Measurements from ENCODE around the gene MSH6. TPM values are rescaled to one million over a fixed set of nuclear protein-coding genes. Genes with fewer than 3 reads are reported as not detected.

Gene MSH6
- total and polyA plus RNA-seq, 11 donors, result 5.3 to 40.7 (median 22.5) TPM

- DNase-seq, result no peak
- WGBS, 4 donors, result 89 to 92% (median 91%) methylated on average over 3 of the region's 3 CpGs
Observed at GRCh38 chr2:47735912-47736311, 47.0 kb upstream of the MSH6 start.

GRCh38 chr2:47737191-47737975 is 45.6 kb upstream of the MSH6 start:
- H3K27ac ChIP-seq, result no peak overlapping the region
- TF ChIP-seq CTCF (IDR thresholded peaks at IDR 0.05) (no peak), POLR2A (IDR thresholded peaks at IDR 0.05) (no peak)
- WGBS, 4 donors, result 84 to 87% (median 87%) methylated on average over 3 of the region's 3 CpGs
- ATAC-seq (no peak), DNase-seq (no peak)
- intact Hi-C loops (cut with DNase I), result no loop called here
- no peaks in the 10 kb centered on the region for H3K9me3 ChIP-seq
- peaks cover 0 to 5% (median 0%) of the 10 kb centered on the region in 9 donors for H3K27me3 ChIP-seq
- no peaks in the 10 kb centered on the region for H3K36me3 ChIP-seq
- no peaks in the 10 kb centered on the region for H3K4me1 ChIP-seq
- H3K4me3 ChIP-seq, result no peak overlapping the region

More at GRCh38 chr2:47735912-47736311, 47.0 kb upstream of the MSH6 start:
- no peak overlapping the region for H3K4me3 ChIP-seq
- ATAC-seq, result no peak
- TF ChIP-seq POLR2A (IDR thresholded peaks at IDR 0.05) (no peak), CTCF (IDR thresholded peaks at IDR 0.05) (no peak)
- peaks cover 0 to 5% (median 0%) of the 10 kb centered on the region in 9 donors for H3K27me3 ChIP-seq
- intact Hi-C loops (cut with DNase I), result no loop called here
- H3K4me1 ChIP-seq, result no peaks in the 10 kb centered on the region
- no peak overlapping the region for H3K27ac ChIP-seq
- H3K36me3 ChIP-seq, result no peaks in the 10 kb centered on the region
- no peaks in the 10 kb centered on the region for H3K9me3 ChIP-seq

GRCh38 chr2:47738331-47738730 is 44.6 kb upstream of the MSH6 start:
- Histone ChIP-seq H3K36me3 (no peaks in the 10 kb centered on the region), H3K4me1 (no peaks in the 10 kb centered on the region), H3K4me3 (no peak overlapping the region), H3K27ac (no peak overlapping the region), H3K27me3 (peaks cover 0 to 13% (median 0%) of the 10 kb centered on the region in 9 donors), H3K9me3 (no peaks in the 10 kb centered on the region)
- intact Hi-C loops (cut with DNase I), result no loop called here
- DNase-seq, result no peak
- no peak for ATAC-seq
- WGBS, 4 donors, result 57 to 67% (median 62%) methylated on average over 5 of the region's 5 CpGs
- TF ChIP-seq CTCF (IDR thresholded peaks at IDR 0.05) (no peak), POLR2A (IDR thresholded peaks at IDR 0.05) (no peak)

- no peak for ATAC-seq
- 47 to 59% (median 54%) methylated on average over 3 of the region's 3 CpGs for WGBS, 4 donors
Observed at GRCh38 chr2:47741101-47741500, 41.8 kb upstream of the MSH6 start.

More at GRCh38 chr2:47741101-47741500, 41.8 kb upstream of the MSH6 start:
- DNase-seq, result no peak
- H3K36me3 ChIP-seq, result no peaks in the 10 kb centered on the region
- no peak for TF ChIP-seq POLR2A (IDR thresholded peaks at IDR 0.05)
- TF ChIP-seq CTCF (IDR thresholded peaks at IDR 0.05), result no peak
- H3K27me3 ChIP-seq, result peaks cover 0 to 18% (median 0%) of the 10 kb centered on the region in 9 donors
- H3K9me3 ChIP-seq, result no peaks in the 10 kb centered on the region
- H3K4me1 ChIP-seq, result no peaks in the 10 kb centered on the region
- H3K27ac ChIP-seq, result no peak overlapping the region
- intact Hi-C loops (cut with DNase I), result no loop called here
- H3K4me3 ChIP-seq, result no peak overlapping the region

Data from heart left ventricle (tissue), 16 donors.